ENCODE measurements around the gene CCL11.

Gene CCL11

DNA sequence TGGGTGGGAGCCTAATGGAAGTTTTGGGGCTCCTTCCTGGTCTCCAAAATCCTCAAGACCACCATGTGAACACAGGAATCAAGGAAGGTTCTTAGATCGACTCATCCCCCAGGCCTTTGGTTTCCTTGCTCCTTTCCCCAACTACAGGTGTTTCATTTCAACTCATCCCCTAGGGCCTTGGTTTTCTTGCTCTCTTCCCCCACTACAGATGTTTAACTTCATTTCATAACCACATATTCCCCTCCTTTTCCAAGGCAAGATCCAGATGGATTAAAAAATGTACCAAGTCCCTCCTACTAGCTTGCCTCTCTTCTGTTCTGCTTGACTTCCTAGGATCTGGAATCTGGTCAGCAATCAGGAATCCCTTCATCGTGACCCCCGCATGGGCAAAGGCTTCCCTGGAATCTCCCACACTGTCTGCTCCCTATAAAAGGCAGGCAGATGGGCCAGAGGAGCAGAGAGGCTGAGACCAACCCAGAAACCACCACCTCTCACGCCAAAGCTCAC, at the start of gene CCL11:
Gene CCL11 (plus strand): TSS at position 457 of the 507 bp plus-strand sequence. CDS start 67 bp downstream, outside the sequence.
- DNase-seq (ENCODE audit: low read depth, low spot score), result no peak
- no peak within 1 kb of the TSS for H3K27ac ChIP-seq

DNA sequence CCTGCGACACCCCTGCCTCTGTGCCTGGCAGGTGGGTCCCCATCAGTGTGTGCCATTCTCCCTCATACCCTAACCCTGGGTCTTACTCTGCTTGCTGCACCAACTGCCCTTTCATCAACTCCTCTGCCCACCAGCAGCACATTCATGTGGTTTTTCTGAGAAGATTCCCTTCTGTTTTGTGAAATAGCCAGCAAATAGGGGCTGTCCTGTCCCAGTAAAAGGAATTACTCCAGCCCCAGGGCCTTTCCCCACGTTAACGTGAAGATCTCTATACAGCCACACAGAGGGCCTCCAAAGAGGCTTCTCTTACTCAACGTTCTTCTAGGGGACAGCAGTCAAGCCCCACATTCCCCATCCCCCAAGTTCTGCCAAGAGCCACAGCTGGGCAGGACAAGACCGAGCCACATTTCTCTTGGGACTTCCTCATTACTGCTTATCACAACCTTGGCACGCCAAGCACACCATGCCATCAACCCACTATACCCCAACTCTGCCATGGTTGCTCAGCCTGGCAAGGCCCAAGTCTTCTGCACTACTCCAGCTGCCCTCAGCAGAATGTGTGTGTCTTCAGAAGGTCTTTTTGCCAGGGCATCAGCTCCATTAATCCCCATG, 49.2 kb upstream of the CCL11 start:
- no peak overlapping the region for H3K27ac ChIP-seq
- DNase-seq (ENCODE audit: low read depth, low spot score), result no peak

DNA sequence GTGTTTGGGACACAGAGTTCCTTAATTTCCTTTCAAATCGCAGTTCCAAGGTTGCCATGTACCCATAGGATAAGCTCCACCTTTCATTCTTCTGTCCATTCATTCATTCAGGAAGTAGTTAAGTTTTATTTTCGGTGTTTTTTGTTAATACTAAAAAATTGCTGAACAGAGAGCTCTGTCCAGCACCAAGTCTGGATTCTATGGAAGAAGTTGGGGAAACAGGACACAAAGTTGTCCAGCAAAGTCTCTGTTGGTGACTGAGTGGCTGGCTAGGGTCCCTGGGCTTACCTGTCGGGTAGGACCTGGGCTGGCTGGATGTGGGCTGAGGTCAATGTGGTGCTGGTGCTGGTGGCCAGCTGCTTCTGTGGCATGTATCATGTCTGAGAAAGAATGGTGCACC, 48.1 kb upstream of the CCL11 start:
- DNase-seq (ENCODE audit: low read depth, low spot score), result no peak
- no peak overlapping the region for H3K27ac ChIP-seq

DNA sequence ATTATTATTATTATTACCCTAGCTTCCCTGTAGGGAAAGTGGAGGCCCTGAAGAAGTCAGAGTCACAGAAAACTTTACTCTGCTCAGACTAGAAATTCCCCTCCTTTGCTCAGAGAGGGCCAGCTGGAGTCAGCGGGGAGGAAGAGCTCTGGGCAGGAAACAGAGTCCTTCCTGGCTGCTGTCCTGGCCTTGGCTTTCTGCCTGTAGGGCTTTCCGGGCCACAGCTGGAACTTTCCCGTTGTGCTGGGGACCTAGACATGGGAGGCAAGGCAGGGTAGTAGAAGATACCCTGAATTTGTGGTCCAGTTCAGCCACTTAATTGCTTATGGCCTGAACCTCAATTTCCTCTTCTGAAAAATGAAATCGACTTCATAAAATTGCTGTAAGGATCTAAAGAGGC, 44.5 kb upstream of the CCL11 start:
- H3K27ac ChIP-seq, result no peak overlapping the region
- no peak for DNase-seq (ENCODE audit: low read depth, low spot score)

DNA sequence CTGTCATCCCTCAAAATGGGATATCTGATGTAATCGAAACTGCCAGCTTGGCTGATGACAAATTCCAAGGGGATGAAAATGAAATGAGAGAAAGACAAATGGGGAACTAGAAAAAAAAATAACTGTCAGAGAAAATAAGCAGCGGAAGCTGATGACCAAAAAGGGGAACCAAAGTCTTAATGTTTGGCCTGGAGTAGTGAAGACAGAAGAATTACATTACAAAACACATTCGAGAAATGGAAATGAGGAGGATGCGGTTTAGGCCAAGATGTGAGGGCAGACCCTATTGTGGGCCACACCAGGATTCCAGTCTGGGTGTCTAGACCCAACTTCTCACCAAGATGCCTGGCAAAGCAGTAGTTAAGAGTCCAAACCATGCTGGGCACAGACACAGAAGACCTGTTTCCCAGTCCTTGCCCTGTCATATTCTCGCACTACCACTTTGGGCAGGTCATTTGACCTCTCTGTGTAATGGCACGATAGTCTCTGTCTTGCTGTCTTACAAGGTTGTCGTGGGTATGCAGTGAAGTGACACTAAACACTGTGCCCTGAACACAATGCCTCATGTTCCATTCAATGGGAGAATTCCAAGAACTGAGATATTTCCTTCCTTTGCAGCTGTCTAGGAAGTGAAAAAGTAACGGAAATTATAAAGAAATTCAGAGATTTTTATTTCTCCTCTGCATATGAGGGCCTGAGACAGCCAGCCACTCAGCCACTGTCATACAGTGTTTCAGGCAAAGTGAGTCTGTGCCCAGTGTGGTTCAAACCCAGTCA, 42.8 kb upstream of the CCL11 start:
- no peak overlapping the region for H3K27ac ChIP-seq
- no peak for DNase-seq (ENCODE audit: low read depth, low spot score)

DNA sequence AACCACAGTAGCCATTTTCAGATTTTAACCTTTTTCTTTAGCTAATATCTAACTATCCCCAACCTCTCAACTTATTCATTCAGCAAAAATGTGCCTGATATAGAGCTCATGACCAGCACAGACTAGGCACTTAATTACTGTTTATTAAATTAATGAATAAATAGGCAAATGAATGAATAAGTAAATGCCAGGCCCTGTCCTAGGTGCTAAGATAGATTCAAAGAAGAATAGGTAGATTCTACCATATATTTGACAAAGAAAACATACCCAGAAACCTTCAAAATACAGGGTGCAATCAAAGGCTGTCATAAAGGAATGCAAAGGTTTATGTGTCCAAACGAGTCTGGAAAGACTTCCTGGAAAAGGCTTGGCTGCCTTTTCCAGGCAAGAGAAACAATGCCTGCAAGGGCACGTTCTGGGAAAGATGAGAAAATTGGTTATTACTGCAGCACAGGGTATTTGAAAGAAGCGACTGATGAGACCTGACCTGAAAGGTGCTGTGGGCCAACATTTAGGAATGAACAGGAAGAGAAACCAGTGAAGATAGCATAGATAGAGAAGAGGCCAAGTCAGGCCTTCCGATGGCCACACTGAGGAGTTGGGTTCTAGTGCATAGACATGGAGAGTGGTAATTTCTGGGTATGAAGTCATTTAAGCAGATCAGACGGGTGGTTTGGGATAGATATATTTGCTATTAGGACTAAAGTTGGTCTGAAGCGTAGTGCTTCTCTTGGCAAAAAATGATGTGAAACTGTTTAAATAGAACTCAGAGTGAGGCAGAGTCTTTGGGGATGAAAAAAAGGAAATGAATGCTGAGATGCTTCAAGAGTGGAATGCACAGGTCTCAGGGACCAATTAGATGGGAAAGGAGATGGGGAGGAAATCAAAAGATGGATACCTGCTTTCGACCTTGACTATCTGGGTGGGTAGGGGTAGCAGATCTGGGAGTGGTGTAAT, 41.9 kb upstream of the CCL11 start:
- DNase-seq (ENCODE audit: low read depth, low spot score), result no peak
- H3K27ac ChIP-seq, result no peak overlapping the region

DNA sequence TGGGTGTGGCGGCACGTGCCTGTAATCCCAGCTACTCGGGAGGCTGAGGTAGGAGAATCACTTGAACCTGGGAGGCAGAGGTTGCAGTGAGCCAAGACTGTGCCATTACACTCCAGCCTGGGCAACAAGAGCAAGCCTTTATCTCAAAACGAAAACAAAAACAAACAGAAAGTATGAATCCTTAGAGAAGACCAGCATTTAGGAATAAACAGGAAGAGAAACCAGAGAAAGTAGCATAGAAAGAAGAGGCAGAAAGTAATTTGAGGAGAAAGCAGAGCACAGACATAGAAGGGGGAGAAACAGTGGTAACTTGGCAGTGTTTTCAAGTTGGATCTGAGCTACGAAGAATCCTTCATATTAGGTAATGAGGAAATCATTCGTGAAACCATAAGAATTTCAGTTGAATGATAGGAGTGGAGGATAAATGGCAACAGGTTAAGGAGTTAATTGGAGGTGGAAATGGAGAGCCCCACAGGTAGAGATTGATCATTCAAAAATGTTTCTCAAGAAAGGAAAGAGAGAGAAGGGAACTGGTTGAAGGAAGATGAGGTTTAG, 40.1 kb upstream of the CCL11 start:
- no peak overlapping the region for H3K27ac ChIP-seq

DNA sequence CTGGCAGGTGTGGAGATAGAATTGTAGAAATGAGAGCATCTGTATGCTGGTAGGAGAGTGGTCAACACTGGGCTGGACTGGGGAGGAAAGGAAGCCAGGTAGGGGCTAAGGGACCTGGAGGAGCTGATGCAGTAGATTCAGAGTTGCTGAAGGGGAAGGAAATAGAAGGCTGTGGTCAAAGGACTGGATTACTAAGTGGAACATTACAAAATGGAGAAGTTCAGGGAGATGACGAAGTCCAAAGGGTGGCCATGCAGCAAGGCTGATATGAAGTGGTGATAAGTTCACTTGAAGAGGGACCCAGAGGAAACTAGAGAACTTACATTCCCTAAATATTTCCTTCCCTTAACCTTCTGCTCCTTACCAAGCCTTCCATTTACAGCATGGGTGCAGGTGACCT, 39.1 kb upstream of the CCL11 start:
- DNase-seq (ENCODE audit: low read depth, low spot score), result no peak
- no peak overlapping the region for H3K27ac ChIP-seq

More for the DNA sequence above, 40.1 kb upstream of the CCL11 start:
- DNase-seq (ENCODE audit: low read depth, low spot score), result no peak

DNA sequence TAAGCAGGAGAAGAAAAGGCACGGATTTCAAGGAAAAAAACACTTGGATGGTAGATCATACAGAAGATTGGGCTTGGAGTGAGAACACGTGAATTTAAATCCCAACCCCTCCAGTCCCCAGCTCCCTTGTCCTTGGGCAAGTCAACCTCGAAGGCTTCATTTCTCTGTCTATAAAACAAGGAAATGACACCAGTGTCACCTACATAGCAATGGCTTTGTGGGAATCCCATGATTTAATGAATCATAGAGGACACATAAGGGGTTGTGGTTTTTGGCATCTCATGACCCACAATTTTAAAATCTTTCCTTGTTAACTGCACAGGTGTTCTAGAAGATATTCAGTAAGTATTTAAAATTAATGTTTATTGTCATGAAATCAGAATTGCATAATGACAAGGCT, 38.7 kb upstream of the CCL11 start:
- no peak for DNase-seq (ENCODE audit: low read depth, low spot score)

DNA sequence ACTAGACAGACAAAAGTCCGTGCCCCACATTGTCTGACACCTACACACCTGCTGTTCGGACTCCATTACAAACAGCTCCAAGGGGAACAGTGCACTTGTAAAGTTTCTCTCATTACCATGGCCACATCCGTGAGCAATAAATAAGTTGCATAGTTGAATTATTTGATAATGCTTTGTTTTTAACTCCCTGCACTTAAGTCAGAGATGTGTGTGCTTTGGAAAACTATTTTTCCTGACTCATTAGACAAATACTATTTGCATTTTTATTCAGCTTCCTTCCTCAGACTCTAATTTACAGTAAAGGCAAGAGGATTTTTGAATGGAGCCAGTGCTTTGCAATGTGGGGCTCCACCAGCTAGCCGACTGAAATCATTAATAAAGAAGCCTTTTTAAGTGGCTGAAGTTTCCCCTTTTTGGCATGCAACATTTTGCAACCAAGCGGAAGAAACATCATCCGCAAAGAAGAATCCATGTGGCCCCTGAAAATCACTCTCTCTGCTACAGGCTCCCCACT, 37.0 kb upstream of the CCL11 start:
- H3K27ac ChIP-seq, result no peak overlapping the region
- DNase-seq (ENCODE audit: low read depth, low spot score), result no peak

More for the DNA sequence above, 38.7 kb upstream of the CCL11 start:
- no peak overlapping the region for H3K27ac ChIP-seq

DNA sequence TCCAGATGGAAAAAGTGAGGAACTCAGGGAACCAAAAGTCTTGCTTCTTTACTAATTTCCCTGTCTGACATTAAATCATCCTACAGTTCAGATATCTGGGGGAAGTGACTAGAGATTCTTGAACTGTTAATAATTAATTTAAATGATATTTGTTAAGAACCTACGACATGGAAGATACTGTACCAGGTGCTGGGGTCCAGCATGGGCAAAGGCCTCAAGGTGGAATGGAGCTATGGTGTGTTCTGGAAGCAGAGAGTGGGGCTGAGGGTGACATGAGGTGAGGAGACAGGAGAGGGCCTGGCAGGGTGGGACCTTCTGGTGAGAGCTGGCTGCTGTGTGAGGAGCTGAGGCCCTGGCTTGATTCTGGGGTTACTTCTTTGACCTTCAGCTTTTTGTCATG, 36.5 kb upstream of the CCL11 start:
- no peak for DNase-seq (ENCODE audit: low read depth, low spot score)
- H3K27ac ChIP-seq, result no peak overlapping the region

DNA sequence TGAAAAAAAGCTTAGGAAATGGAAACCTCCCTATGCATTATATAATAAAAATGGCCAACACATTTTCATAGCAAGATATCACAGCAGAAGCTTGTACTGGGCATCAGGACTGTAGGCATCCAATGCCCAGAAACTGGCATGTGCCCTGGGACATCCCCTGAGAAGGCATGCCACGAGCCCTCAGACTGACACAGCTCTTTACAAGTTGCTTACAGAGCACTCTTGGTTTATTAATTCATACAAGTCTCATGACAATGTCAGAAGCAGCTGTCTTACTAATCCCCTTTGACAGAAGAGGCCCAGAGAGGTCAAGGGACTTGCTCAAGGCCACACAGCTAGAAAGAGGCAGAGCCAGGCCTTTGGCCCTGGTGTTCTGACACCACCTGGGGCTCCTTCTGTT, 36.1 kb upstream of the CCL11 start:
- H3K27ac ChIP-seq, result no peak overlapping the region
- DNase-seq (ENCODE audit: low read depth, low spot score), result no peak

DNA sequence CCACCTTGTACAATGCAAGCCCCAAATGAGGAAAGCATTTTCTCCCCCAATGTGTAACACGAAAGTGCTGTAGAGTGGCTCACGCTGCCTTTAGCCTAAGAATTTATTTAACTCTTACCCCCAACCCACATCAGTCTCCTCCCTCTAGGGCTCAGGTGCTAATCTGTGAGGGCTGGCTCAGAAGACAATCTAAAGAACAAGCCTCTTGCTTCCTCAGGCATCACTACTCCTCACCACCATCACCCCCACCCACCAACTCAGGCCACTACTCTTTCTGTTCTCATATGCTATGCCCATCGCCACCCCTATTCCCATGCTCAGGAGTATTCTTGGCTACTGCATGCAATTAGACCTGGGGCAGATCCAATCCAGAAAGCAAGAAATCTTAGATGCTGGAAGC, 34.4 kb upstream of the CCL11 start:
- H3K27ac ChIP-seq, result no peak overlapping the region
- DNase-seq (ENCODE audit: low read depth, low spot score), result no peak

DNA sequence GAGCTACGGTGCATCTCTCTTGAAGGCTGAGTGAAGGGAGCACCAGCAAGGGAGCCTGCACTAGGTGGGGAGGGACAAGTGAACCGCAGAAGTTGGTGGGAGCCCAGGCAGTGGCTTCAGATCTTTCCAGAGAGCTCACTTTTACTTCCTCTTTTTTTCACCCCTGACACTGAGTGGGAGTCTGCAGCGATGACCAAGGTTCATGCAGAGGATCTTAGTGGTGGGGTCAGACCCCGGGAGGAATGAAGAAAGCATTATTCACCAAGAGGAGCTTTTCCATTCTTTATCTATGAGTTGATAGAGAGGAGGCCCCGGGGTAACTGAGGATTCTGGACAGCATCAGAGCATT, 33.5 kb upstream of the CCL11 start:
- no peak overlapping the region for H3K27ac ChIP-seq
- no peak for DNase-seq (ENCODE audit: low read depth, low spot score)

DNA sequence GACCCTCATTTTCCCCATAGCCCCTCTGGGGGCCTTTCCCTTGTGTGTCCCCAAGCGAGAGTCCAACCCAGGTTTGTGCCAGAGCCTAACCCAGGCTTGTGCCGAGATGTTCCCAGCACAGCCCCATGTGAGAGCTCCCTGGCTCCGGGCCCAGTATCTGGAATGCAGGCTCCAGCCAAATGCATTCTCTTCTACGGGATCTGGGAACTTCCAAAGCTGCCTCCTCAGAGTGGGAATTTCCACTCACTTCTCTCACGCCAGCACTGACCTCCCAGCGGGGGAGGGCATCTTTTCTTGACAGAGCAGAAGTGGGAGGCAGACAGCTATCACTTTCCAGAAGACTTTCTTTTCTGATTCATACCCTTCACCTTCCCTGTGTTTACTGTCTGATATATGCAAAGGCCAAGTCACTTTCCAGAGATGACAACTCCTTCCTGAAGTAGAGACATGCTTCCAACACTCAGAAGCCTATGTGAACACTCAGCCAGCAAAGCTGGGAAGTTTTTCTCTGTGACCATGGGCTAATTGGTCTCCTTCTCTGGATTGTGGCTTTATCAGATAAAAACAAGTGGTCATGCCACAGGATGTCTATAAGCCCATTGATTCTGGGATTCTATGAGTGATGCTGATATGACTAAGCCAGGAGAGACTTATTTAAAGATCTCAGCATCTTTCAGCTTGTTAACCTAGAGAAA, 33.0 kb upstream of the CCL11 start:
- DNase-seq (ENCODE audit: low read depth, low spot score), result no peak
- H3K27ac ChIP-seq, result no peak overlapping the region

DNA sequence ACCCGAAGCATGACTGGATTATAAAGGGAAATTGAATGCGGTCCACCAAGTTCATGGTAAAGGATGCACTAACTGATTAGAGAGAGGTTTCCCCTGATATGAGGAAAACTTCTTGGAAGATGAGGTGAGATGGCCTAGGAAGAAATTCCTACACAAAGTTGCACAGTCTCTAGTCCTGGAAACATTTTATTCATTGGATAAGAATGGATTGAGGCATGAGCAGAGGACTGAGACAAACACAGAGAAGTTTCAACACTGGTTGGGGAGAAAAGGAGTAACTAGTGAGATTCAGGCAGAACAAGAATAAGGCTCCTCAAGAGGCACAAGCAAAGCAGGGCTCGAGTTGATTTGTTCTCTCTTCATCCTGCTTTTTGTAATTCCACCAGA, 32.4 kb upstream of the CCL11 start:
- no peak for DNase-seq (ENCODE audit: low read depth, low spot score)
- no peak overlapping the region for H3K27ac ChIP-seq

DNA sequence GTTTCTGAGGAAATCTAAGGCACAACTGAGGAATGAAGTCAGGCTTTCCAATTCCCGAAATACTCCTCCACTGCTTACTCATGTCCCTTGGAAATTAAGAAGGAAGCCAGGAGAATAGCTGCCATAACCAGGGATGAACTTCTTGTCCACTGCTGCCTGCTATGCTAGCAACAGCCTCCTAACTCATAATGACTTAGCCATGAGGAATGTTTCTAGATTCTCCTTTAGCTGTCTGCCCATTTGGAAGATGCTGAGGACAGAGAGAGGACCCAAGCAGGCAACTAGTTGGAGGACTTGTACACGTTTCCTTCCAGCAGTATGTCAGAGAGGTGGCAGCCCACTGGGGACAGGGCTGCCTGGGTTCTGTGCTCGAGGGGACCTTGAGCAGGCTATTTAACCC, 31.4 kb upstream of the CCL11 start:
- DNase-seq (ENCODE audit: low read depth, low spot score), result no peak
- no peak overlapping the region for H3K27ac ChIP-seq

DNA sequence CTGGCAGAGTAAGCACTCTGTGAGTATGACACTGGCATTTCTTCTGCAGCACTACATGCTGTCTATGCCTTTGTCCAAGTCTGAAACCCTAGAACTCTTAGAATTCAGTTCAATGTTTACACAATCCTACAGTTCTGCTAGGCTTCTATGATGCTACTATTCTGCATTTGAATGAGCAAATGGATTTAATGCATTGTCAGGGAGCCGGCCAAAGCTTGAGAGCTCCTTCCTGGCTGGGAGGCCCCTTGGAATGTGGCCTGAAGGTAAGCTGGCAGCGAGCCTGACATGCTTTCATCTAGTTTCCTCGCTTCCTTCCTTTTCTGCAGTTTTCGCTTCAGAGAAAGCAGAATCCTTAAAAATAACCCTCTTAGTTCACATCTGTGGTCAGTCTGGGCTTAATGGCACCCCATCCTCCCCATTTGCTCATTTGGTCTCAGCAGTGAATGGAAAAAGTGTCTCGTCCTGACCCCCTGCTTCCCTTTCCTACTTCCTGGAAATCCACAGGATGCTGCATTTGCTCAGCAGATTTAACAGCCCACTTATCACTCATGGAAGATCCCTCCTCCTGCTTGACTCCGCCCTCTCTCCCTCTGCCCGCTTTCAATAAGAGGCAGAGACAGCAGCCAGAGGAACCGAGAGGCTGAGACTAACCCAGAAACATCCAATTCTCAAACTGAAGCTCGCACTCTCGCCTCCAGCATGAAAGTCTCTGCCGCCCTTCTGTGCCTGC, 30.7 kb upstream of the CCL11 start, which contains the start of gene CCL2:
Gene CCL2 (plus strand): TSS at position 635 of the 730 bp plus-strand sequence. CDS start 65 bp downstream, at position 700.
- DNase-seq (ENCODE audit: low read depth, low spot score), result no peak
- no peak within 1 kb of the TSS for H3K27ac ChIP-seq

DNA sequence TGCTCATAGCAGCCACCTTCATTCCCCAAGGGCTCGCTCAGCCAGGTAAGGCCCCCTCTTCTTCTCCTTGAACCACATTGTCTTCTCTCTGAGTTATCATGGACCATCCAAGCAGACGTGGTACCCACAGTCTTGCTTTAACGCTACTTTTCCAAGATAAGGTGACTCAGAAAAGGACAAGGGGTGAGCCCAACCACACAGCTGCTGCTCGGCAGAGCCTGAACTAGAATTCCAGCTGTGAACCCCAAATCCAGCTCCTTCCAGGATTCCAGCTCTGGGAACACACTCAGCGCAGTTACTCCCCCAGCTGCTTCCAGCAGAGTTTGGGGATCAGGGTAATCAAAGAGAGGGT, 30.2 kb upstream of the CCL11 start:
- DNase-seq (ENCODE audit: low read depth, low spot score), result no peak
- no peak overlapping the region for H3K27ac ChIP-seq
